Transverse colon (tissue), 4 donors: Measurements from ENCODE around the gene NCKAP5. TPM values are rescaled to one million over a fixed set of nuclear protein-coding genes. Genes with fewer than 3 reads are reported as not detected.

Source experiments
- DNase-seq: peaks from one replicate; pipeline ENCODE4 v3.0.0-alpha.2; 2019
- H3K27ac ChIP-seq, 4 donors: fragments of 200-600 bp; sonication (generic); 2 replicates each; pipeline ENCODE4 v1.5.1; 2016 to 2018; ENCODE audit warnings: inconsistent platforms in 4 of 4
- H3K27me3 ChIP-seq: fragments of 200-600 bp; sonication (generic); 2 replicates; pipeline ENCODE4 v1.5.1; 2017; ENCODE audit warnings: inconsistent platforms
- H3K36me3 ChIP-seq, 4 donors: fragments of 200-600 bp; sonication (generic); 2 replicates each; pipeline ENCODE4 v1.5.1; 2017 to 2019; ENCODE audit warnings: inconsistent platforms in 4 of 4
- H3K4me1 ChIP-seq, 4 donors: fragments of 200-600 bp; sonication (generic); 2 replicates each; pipeline ENCODE4 v1.5.1; 2017 to 2020; ENCODE audit warnings: inconsistent platforms in 4 of 4
- H3K4me3 ChIP-seq, 4 donors: fragments of 200-600 bp; sonication (generic); 1 replicate in 1 of 4; 2 replicates in 3 of 4; pipeline versions ENCODE4 v1.5.1 to v1.6.1; 2017 to 2019; ENCODE audit warnings: inconsistent platforms in 4 of 4
- H3K9me3 ChIP-seq, 2 donors: fragments of 200-600 bp; sonication (generic); 2 replicates each; pipeline ENCODE4 v1.5.1; 2017 to 2019; ENCODE audit warnings: inconsistent platforms in 2 of 2
- EP300 ChIP-seq: sonication (generic); formaldehyde crosslinking; IDR thresholded peaks from one replicate; pipeline ENCODE4 v1.6.1; 2017; ENCODE audit warnings: antibody characterized with exemption, low read depth
- POLR2A ChIP-seq: fragments of 450-650 bp; IDR thresholded peaks from one replicate; pipeline ENCODE4 v1.6.1; 2016; ENCODE audit warnings: antibody characterized with exemption, mild to moderate bottlenecking, moderate library complexity
- POLR2AphosphoS5 ChIP-seq, 3 donors: sonication (generic); formaldehyde crosslinking; IDR thresholded peaks; one replicate each; pipeline ENCODE4 v1.6.1; 2016; ENCODE audit warnings: antibody characterized with exemption in 3 of 3
- WGBS, 2 donors: methylation state at CpG; one replicate each; pipeline ENCODE4 v1.1.5; 2018; ENCODE audit warnings: low coverage in 1 of 2; 5-methylcytosine and 5-hydroxymethylcytosine counted together
- in situ Hi-C, 4 donors: fragments of 200-750 bp; cut with MboI; loops; one replicate each; pipeline versions ENCODE4 v1.15.0 to v1.15.1; 2017; ENCODE audit warnings: low sequenced_read_pairs in 3 of 4, low pct_ligation_motif_present in 1 of 4, low pct_unique_long_range_greater_than_20kb in 1 of 4
- intact Hi-C: fragments of 100-400 bp; cut with DNase I; formaldehyde crosslinking; loops from one replicate; pipeline ENCODE4 v1.15.1; 2023; ENCODE audit warnings: low total_unique reads
- total RNA-seq, 4 donors: library from RNA; depleted of rRNA; stranded (reverse); fragments of >200 nt; gene quantifications; one replicate each; pipeline ENCODE4 v1.1.0, GENCODE V29; 2016
- TF ChIP-seq, protein P1 (sequence below), 5 experiments: fragments of 200-600 bp in 3 of 5; fragments of 450-650 bp in 2 of 5; sonication (generic) in 3 of 5; IDR thresholded peaks; 1 replicate in 2 of 5; 2 replicates in 3 of 5; pipeline ENCODE4 v1.5.1; 2016 to 2017; ENCODE audit warnings: antibody characterized with exemption in 5 of 5, inconsistent platforms in 3 of 5, mild to moderate bottlenecking in 2 of 5, moderate library complexity in 1 of 5

Gene NCKAP5
- total RNA-seq, 4 donors from 2014 or later: 1.1 to 10.9 (median 5.0) TPM

DNA sequence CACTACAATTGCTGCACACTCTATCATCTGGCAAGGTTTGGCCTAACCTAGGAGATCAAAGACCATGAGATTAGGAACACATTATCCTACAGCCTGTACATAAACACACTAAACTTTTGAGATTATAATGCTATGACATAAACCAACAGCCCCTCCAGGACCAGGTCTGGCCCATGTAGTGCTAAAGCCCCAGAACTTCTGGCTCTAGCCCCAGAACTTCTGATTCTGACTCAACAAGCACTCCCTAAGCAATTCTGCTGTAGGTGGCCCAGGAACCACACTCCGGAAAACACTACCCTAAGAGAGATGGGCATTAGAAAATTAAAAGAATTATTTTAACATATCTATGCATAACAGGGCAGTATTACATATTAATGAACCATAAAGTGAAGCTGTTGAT is 528.7 kb downstream of the NCKAP5 start:
- DNase-seq: no peak
- in situ Hi-C loops: no loop called here
- Histone ChIP-seq H3K36me3 (no peaks in the 10 kb centered on the region), H3K27me3 (no peaks in the 10 kb centered on the region), H3K27ac (no peak overlapping the region), H3K4me3 (no peak overlapping the region), H3K4me1 (no peaks in the 10 kb centered on the region), H3K9me3 (peaks cover 3 to 6% of the 10 kb centered on the region in 2 donors)
- WGBS, 2 donors: 96 to 100% methylated on average over 1 of the region's 1 CpG
- intact Hi-C loops: loop anchor here (2.0 kb wide), 1 partner anchor 69 kb away; no protein-coding TSS in a partner anchor
- TF ChIP-seq, protein P1, sequence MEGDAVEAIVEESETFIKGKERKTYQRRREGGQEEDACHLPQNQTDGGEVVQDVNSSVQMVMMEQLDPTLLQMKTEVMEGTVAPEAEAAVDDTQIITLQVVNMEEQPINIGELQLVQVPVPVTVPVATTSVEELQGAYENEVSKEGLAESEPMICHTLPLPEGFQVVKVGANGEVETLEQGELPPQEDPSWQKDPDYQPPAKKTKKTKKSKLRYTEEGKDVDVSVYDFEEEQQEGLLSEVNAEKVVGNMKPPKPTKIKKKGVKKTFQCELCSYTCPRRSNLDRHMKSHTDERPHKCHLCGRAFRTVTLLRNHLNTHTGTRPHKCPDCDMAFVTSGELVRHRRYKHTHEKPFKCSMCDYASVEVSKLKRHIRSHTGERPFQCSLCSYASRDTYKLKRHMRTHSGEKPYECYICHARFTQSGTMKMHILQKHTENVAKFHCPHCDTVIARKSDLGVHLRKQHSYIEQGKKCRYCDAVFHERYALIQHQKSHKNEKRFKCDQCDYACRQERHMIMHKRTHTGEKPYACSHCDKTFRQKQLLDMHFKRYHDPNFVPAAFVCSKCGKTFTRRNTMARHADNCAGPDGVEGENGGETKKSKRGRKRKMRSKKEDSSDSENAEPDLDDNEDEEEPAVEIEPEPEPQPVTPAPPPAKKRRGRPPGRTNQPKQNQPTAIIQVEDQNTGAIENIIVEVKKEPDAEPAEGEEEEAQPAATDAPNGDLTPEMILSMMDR (IDR thresholded peaks at IDR 0.05): no peak
- no peak for TF ChIP-seq POLR2AphosphoS5 (IDR thresholded peaks at IDR 0.05)

DNA sequence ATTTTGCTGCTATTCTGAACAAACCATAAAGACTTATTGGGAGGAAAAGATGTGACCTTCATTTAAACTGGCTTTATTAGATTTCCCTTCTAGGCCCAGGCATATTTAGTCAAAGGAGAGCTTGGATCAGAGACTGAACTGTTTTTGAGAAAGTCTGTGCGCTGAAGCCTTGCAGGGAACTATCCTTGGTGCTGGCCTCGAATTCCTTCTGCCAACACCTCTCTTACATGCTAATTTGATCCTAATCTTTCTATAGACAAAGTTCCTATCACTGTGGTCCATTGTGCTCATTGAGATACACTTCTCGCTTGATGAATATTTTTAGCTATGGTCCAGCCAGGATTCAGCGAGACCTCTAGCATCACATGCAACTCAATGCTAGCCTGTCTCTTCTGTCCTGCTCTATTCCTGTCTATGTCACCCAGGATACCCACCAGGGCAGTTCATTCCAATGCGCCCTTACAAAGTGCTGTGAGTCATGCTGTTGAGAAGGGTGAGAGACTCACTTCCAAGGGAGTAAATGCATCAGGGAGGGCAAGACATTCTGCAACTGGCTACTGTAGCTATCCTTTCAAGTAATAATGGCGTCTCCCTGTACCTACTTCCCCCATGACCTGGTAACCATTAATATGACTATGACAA is 541.6 kb downstream of the NCKAP5 start:
- intact Hi-C loops: no loop called here
- no peak for DNase-seq
- 60 to 78% methylated on average over 4 to 6 of the region's 6 CpGs for whole genome bisulfite sequencing, 2 donors
- TF ChIP-seq EP300: no peak
- no peak for TF ChIP-seq POLR2AphosphoS5 (IDR thresholded peaks at IDR 0.05)
- TF ChIP-seq, protein P1 (IDR thresholded peaks at IDR 0.05): no peak
- no peak for TF ChIP-seq POLR2A
- Histone ChIP-seq H3K9me3 (no peaks in the 10 kb centered on the region), H3K4me3 (no peak overlapping the region), H3K27ac (no peak overlapping the region), H3K4me1 (no peaks in the 10 kb centered on the region), H3K27me3 (no peaks in the 10 kb centered on the region), H3K36me3 (no peaks in the 10 kb centered on the region)
- in situ Hi-C loops: no loop called here

DNA sequence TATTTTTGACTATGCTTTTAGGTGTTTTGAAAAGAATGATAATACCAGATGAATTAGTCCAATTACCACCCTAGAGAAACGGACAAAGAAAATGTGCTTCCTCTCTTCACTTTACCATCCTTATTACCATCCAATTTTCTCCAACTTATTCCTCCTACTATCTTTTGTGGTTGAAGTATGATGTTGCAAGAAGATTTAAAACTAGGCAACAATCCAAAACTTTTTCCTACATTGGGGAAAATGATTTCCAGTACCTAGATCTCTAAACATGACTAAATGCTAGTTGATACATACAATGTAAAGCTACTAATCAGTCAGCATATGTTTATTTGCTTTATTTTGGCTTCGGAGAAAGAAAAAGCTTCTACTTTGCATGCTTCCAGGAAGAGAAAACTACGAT is 543.3 kb downstream of the NCKAP5 start:
- in situ Hi-C loops: no loop called here
- 50 to 66% methylated on average over 3 of the region's 3 CpGs for WGBS, 2 donors

DNA sequence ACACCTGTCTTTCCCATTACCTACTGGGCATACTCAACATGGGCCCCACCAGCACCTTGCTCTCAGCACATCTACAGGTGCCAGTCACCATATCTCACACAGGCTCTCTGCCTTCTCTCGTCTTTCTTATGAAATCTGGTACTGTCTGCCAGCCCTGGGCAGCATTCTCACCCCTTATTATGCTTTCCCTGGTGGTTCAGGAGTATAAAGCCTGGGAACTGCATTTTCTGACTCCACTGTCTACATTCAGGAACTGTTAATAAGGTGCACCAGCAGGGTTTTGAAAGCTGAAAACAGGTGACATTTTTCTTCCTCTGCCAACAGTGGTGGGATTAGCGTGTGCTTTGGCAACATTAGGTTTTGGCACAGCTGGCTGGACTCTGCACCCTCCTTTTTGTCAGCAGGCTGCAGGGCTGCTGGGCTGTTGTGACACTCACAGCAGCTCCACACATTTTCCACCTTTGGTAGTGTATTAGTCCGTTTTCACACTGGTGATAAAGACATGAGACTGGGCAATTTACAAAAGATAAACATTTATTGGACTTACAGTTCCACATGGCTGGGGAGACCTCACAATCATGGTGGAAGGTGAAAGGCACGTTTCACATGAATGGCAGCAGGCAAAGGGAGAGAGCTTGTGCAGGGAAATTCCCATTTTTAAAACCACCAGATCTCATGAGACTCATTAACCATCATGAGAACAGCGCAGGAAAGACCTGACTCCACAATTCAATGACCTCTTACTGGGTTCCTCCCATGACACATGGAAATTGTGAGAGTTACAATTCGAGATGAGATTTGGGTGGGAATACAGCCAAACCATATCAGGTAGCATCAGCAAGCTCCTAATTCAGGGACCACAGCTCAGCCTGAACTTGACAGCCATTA is 555.2 kb downstream of the NCKAP5 start:
- no peak overlapping the region for H3K4me3 ChIP-seq
- no peaks in the 10 kb centered on the region for H3K36me3 ChIP-seq
- H3K27me3 ChIP-seq: no peaks in the 10 kb centered on the region
- intact Hi-C loops (no loop called here), in situ Hi-C loops (no loop called here)
- DNase-seq: no peak
- H3K27ac ChIP-seq: no peak overlapping the region
- TF ChIP-seq, protein P1 (IDR thresholded peaks at IDR 0.05): no peak
- no peak for TF ChIP-seq POLR2A
- TF ChIP-seq POLR2AphosphoS5 (IDR thresholded peaks at IDR 0.05): no peak
- TF ChIP-seq EP300: no peak
- H3K4me1 ChIP-seq: no peaks in the 10 kb centered on the region
- no peaks in the 10 kb centered on the region for H3K9me3 ChIP-seq
- 60 to 80% methylated on average over 3 to 6 of the region's 6 CpGs for WGBS, 2 donors

More for the DNA sequence above, 543.3 kb downstream of the NCKAP5 start:
- no peaks in the 10 kb centered on the region for H3K36me3 ChIP-seq
- H3K27me3 ChIP-seq: no peaks in the 10 kb centered on the region
- no peak overlapping the region for H3K4me3 ChIP-seq
- no peak for DNase-seq
- no peaks in the 10 kb centered on the region for H3K4me1 ChIP-seq
- TF ChIP-seq, protein P1 (IDR thresholded peaks at IDR 0.05): no peak
- no peak for TF ChIP-seq EP300
- no peak for TF ChIP-seq POLR2A
- no peak for TF ChIP-seq POLR2AphosphoS5 (IDR thresholded peaks at IDR 0.05)
- intact Hi-C loops: no loop called here
- no peak overlapping the region for H3K27ac ChIP-seq
- no peaks in the 10 kb centered on the region for H3K9me3 ChIP-seq
